ENCODE results near the gene SPARCL1.
"Not testable (repeated sequence)": the region's sequence is repeated elsewhere in the genome, so short reads cannot be mapped to it uniquely, and the experiment has no call there.

Gene SPARCL1

GRCh38 chr4:87446375-87446774 lies 82.8 kb downstream of the SPARCL1 start:
- not testable (repeated sequence) for ATAC-seq

GRCh38 chr4:87445964-87446363 lies 83.2 kb downstream of the SPARCL1 start:
- no peak for ATAC-seq
- no peak for TF ChIP-seq SNAI2 (CRISPR knock-in tag; IDR thresholded peaks at IDR 0.05)
- TF ChIP-seq ZC3H10 (CRISPR knock-in tag; IDR thresholded peaks at IDR 0.05): no peak
- TF ChIP-seq CSRNP3 (CRISPR knock-in tag; IDR thresholded peaks at IDR 0.05): no peak
- no peak for TF ChIP-seq ZFP3 (CRISPR knock-in tag; IDR thresholded peaks at IDR 0.05)
- no peak for TF ChIP-seq CREB5 (CRISPR knock-in tag; IDR thresholded peaks at IDR 0.05; ENCODE audit: low read depth)
- no peak for TF ChIP-seq OSR1 (CRISPR knock-in tag; IDR thresholded peaks at IDR 0.05)
- no peak for TF ChIP-seq ESRRG (CRISPR knock-in tag; IDR thresholded peaks at IDR 0.05)
- TF ChIP-seq ZNF70 (CRISPR knock-in tag; IDR thresholded peaks at IDR 0.05): no peak
- no peak for TF ChIP-seq TCF4 (CRISPR knock-in tag; IDR thresholded peaks at IDR 0.05; ENCODE audit: borderline replicate concordance)
- TF ChIP-seq ZNF565 (CRISPR knock-in tag; conservative IDR thresholded peaks at IDR 0.05; ENCODE audit: low read depth): no peak
- no peak for TF ChIP-seq BACH2 (CRISPR knock-in tag; IDR thresholded peaks at IDR 0.05; ENCODE audit: borderline replicate concordance)
- no peak for TF ChIP-seq TSHZ2 (CRISPR knock-in tag; IDR thresholded peaks at IDR 0.05)
- no peak for TF ChIP-seq CSDC2 (CRISPR knock-in tag; IDR thresholded peaks at IDR 0.05)
- no peak for TF ChIP-seq TOX (CRISPR knock-in tag; IDR thresholded peaks at IDR 0.05; ENCODE audit: borderline replicate concordance)
- TF ChIP-seq RARB (CRISPR knock-in tag; IDR thresholded peaks at IDR 0.05): no peak
- TF ChIP-seq ZNF8 (CRISPR knock-in tag; IDR thresholded peaks at IDR 0.05): no peak
- TF ChIP-seq ZFP30 (CRISPR knock-in tag; IDR thresholded peaks at IDR 0.05): no peak
- TF ChIP-seq ISL1 (CRISPR knock-in tag; IDR thresholded peaks at IDR 0.05): no peak
- no peak for TF ChIP-seq PPARA (CRISPR knock-in tag; IDR thresholded peaks at IDR 0.05; ENCODE audit: borderline replicate concordance)
- TF ChIP-seq ARNTL (CRISPR knock-in tag; IDR thresholded peaks at IDR 0.05; ENCODE audit: borderline replicate concordance, low read depth): no peak

GRCh38 chr4:87444741-87445140 lies 84.4 kb downstream of the SPARCL1 start:
- no peak for TF ChIP-seq TSHZ2 (CRISPR knock-in tag; IDR thresholded peaks at IDR 0.05)
- ATAC-seq: no peak

- no peak for TF ChIP-seq TOX (CRISPR knock-in tag; IDR thresholded peaks at IDR 0.05; ENCODE audit: borderline replicate concordance)
- TF ChIP-seq TCF4 (CRISPR knock-in tag; IDR thresholded peaks at IDR 0.05; ENCODE audit: borderline replicate concordance): no peak
- no peak for TF ChIP-seq ZNF8 (CRISPR knock-in tag; IDR thresholded peaks at IDR 0.05)
- TF ChIP-seq ESRRG (CRISPR knock-in tag; IDR thresholded peaks at IDR 0.05): no peak
- TF ChIP-seq ZNF565 (CRISPR knock-in tag; conservative IDR thresholded peaks at IDR 0.05; ENCODE audit: low read depth): no peak
- TF ChIP-seq BACH2 (CRISPR knock-in tag; IDR thresholded peaks at IDR 0.05; ENCODE audit: borderline replicate concordance): no peak
- TF ChIP-seq ZC3H10 (CRISPR knock-in tag; IDR thresholded peaks at IDR 0.05): no peak
- TF ChIP-seq SNAI2 (CRISPR knock-in tag; IDR thresholded peaks at IDR 0.05): no peak
- TF ChIP-seq ZFP3 (CRISPR knock-in tag; IDR thresholded peaks at IDR 0.05): no peak
- TF ChIP-seq PPARA (CRISPR knock-in tag; IDR thresholded peaks at IDR 0.05; ENCODE audit: borderline replicate concordance): no peak
- no peak for ATAC-seq
Observed at GRCh38 chr4:87442889-87443288, 86.3 kb downstream of the SPARCL1 start.

Data from SK-N-SH treated with all-trans-retinoic acid at 6 μM for 48 hours (cell line).